ENCODE results near the gene OR5K1.

DNA sequence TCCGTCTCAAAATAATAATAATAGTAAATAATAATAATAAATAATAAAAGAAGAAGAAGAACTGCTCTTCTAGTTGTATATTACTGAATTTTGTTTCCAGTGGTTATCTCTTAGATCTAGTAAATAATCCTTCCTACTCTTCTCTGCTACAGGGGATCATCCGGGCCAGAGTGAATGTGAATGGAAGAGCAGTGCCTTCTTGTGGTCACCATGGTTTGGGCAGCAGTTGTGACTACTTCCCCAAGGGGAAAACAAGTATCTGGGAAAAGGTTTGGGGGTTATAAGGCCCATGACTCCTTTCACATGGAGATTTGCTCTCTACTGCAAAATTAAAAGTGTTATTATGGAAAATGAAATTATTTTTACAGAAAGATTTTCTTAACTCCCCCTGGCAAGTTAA is 5.5 kb upstream of the OR5K1 start:
- TF ChIP-seq, protein P1, sequence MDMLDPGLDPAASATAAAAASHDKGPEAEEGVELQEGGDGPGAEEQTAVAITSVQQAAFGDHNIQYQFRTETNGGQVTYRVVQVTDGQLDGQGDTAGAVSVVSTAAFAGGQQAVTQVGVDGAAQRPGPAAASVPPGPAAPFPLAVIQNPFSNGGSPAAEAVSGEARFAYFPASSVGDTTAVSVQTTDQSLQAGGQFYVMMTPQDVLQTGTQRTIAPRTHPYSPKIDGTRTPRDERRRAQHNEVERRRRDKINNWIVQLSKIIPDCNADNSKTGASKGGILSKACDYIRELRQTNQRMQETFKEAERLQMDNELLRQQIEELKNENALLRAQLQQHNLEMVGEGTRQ (IDR thresholded peaks at IDR 0.05) = no peak
- TF ChIP-seq, protein P2, sequence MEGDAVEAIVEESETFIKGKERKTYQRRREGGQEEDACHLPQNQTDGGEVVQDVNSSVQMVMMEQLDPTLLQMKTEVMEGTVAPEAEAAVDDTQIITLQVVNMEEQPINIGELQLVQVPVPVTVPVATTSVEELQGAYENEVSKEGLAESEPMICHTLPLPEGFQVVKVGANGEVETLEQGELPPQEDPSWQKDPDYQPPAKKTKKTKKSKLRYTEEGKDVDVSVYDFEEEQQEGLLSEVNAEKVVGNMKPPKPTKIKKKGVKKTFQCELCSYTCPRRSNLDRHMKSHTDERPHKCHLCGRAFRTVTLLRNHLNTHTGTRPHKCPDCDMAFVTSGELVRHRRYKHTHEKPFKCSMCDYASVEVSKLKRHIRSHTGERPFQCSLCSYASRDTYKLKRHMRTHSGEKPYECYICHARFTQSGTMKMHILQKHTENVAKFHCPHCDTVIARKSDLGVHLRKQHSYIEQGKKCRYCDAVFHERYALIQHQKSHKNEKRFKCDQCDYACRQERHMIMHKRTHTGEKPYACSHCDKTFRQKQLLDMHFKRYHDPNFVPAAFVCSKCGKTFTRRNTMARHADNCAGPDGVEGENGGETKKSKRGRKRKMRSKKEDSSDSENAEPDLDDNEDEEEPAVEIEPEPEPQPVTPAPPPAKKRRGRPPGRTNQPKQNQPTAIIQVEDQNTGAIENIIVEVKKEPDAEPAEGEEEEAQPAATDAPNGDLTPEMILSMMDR (IDR thresholded peaks at IDR 0.05) = no peak
- TF ChIP-seq, protein P3, sequence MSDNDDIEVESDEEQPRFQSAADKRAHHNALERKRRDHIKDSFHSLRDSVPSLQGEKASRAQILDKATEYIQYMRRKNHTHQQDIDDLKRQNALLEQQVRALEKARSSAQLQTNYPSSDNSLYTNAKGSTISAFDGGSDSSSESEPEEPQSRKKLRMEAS (IDR thresholded peaks at IDR 0.05) = no peak
- no peak for TF ChIP-seq FOSL2 (IDR thresholded peaks at IDR 0.05)
- TF ChIP-seq FOSL2 (CRISPR knock-in tag; IDR thresholded peaks at IDR 0.05) = no peak
- no peak for TF ChIP-seq POLR2A (IDR thresholded peaks at IDR 0.05; ENCODE audit: low read length)
- TF ChIP-seq, protein P4, sequence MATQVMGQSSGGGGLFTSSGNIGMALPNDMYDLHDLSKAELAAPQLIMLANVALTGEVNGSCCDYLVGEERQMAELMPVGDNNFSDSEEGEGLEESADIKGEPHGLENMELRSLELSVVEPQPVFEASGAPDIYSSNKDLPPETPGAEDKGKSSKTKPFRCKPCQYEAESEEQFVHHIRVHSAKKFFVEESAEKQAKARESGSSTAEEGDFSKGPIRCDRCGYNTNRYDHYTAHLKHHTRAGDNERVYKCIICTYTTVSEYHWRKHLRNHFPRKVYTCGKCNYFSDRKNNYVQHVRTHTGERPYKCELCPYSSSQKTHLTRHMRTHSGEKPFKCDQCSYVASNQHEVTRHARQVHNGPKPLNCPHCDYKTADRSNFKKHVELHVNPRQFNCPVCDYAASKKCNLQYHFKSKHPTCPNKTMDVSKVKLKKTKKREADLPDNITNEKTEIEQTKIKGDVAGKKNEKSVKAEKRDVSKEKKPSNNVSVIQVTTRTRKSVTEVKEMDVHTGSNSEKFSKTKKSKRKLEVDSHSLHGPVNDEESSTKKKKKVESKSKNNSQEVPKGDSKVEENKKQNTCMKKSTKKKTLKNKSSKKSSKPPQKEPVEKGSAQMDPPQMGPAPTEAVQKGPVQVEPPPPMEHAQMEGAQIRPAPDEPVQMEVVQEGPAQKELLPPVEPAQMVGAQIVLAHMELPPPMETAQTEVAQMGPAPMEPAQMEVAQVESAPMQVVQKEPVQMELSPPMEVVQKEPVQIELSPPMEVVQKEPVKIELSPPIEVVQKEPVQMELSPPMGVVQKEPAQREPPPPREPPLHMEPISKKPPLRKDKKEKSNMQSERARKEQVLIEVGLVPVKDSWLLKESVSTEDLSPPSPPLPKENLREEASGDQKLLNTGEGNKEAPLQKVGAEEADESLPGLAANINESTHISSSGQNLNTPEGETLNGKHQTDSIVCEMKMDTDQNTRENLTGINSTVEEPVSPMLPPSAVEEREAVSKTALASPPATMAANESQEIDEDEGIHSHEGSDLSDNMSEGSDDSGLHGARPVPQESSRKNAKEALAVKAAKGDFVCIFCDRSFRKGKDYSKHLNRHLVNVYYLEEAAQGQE (IDR thresholded peaks at IDR 0.05) = no peak
- no peak for TF ChIP-seq CHD4 (IDR thresholded peaks at IDR 0.05; ENCODE audit: borderline replicate concordance)
- no peak for TF ChIP-seq CBX8 (IDR thresholded peaks at IDR 0.05)
